ENCODE results near the gene FGFRL1.

The FGFRL1 gene

DNA sequence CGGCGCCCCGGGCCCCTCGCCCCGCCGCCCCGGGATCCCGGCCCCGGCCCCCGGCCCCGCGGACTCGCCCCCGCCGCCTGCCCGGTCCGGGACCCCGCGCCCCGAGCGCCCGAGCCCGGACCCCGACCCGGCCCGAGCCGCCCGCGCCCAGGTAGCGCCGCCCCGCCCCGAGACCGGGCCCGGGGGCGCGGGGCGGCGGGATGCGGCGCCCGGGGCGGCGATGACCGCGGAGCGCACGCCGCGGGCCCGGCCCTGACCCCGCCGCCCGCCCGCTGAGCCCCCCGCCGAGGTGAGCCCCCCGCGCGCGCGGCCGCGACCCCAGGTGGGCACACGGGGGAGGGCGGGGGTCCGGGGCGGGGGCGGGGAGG is 224 bp downstream of the FGFRL1 start:
- no peak overlapping the region for H3K4me3 ChIP-seq (ENCODE audit: low read depth, low read length)
- no peak for TF ChIP-seq MYC (IDR thresholded peaks at IDR 0.05; ENCODE audit: low read depth, low read length)
- TF ChIP-seq, protein P1, sequence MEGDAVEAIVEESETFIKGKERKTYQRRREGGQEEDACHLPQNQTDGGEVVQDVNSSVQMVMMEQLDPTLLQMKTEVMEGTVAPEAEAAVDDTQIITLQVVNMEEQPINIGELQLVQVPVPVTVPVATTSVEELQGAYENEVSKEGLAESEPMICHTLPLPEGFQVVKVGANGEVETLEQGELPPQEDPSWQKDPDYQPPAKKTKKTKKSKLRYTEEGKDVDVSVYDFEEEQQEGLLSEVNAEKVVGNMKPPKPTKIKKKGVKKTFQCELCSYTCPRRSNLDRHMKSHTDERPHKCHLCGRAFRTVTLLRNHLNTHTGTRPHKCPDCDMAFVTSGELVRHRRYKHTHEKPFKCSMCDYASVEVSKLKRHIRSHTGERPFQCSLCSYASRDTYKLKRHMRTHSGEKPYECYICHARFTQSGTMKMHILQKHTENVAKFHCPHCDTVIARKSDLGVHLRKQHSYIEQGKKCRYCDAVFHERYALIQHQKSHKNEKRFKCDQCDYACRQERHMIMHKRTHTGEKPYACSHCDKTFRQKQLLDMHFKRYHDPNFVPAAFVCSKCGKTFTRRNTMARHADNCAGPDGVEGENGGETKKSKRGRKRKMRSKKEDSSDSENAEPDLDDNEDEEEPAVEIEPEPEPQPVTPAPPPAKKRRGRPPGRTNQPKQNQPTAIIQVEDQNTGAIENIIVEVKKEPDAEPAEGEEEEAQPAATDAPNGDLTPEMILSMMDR (IDR thresholded peaks at IDR 0.05; ENCODE audit: low read depth, low read length), result no peak
- TF ChIP-seq, protein P2, sequence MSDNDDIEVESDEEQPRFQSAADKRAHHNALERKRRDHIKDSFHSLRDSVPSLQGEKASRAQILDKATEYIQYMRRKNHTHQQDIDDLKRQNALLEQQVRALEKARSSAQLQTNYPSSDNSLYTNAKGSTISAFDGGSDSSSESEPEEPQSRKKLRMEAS (IDR thresholded peaks at IDR 0.05; ENCODE audit: low read depth, low read length), result no peak
- TF ChIP-seq POLR2A (IDR thresholded peaks at IDR 0.05; ENCODE audit: extremely low read depth, insufficient read length), result no peak
- no peak for DNase-seq (ENCODE audit: low read depth)

DNA sequence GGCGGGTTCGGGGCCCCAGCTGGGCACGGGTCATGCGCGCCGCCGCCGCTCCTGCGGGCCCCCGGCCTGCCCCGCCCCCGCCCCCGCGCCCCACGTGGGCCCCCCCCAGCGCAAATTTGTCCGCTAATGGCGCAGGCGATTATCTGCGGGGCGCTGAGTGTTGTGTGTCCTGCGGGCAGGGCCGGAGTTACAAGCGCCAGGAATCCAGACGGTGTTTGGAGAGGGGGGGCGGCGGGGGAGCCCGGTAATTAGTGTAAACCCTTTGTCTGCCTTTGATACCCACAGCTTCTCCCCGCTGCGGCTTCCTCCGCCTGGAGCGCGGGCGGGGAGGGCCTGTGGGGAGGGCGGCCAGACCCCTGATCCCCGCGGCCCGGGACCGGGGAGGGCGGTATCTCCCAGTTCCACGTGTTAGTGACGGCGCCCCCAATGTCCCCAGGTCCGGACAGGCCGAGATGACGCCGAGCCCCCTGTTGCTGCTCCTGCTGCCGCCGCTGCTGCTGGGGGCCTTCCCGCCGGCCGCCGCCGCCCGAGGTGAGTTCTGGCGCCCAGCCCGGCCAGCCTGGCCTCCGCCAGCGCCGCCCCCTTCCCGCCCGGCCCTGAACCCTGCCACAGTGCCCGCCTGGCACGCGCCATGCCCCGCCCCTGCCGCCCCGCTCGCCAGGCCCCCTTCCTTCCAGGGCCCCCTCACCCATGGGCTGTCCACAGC is 761 bp downstream of the FGFRL1 start:
- H3K4me3 ChIP-seq (ENCODE audit: low read depth, low read length), result peak overlapping the region; percentile 48
- TF ChIP-seq POLR2A (IDR thresholded peaks at IDR 0.05; ENCODE audit: extremely low read depth, insufficient read length) (no peak), MYC (IDR thresholded peaks at IDR 0.05; ENCODE audit: low read depth, low read length) (no peak)
- TF ChIP-seq, protein P2 (IDR thresholded peaks at IDR 0.05; ENCODE audit: low read depth, low read length), result no peak
- TF ChIP-seq, protein P1 (IDR thresholded peaks at IDR 0.05; ENCODE audit: low read depth, low read length), result no peak
- peak; percentile 67 for DNase-seq (ENCODE audit: low read depth)

DNA sequence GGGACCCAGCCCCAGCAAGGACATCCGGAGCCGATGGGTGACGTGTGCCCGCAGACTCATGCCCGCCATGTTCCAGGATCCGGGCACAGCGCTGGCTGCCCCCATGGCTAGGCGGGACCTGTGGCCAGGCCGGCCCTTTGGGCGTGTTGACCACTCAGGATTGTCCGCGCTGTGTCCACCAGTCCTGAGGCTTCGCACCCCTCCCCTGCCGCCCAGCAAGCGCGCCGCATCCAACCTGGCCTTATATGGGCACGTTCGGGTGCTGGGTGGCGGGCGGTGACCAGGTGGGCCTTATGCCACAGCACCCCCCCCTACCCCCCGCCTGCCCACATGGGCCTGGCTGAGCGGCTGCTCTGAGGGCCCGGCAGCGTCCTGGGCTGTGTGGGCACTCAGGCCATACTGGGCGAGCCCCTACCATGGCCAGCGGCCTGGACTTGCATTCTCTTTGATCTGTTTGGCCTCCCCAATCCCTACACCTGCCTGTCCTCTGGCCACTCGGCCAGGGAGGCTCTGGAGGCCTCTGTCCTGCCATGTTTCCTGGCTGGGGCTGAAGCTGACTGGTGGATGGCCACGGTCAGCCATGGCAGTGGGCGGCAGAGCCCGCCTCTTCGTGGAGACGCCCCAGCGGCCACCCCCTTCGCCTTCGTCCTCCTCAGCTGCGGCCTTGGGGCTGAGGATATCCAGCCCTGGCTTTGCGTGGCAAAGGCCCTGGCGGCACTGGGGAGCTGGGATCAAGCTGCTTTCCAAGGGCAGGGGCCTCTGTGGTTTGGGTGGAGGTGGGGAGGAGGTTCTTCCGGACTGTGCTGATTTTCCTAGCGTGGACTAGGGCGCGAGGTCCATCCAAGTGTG is 2.0 kb downstream of the FGFRL1 start:
- no peak overlapping the region for H3K4me3 ChIP-seq (ENCODE audit: low read depth, low read length)
- DNase-seq (ENCODE audit: low read depth), result no peak
- TF ChIP-seq, protein P1 (IDR thresholded peaks at IDR 0.05; ENCODE audit: low read depth, low read length), result no peak
- TF ChIP-seq POLR2A (IDR thresholded peaks at IDR 0.05; ENCODE audit: extremely low read depth, insufficient read length) (no peak), MYC (IDR thresholded peaks at IDR 0.05; ENCODE audit: low read depth, low read length) (no peak)
- TF ChIP-seq, protein P2 (IDR thresholded peaks at IDR 0.05; ENCODE audit: low read depth, low read length), result no peak

DNA sequence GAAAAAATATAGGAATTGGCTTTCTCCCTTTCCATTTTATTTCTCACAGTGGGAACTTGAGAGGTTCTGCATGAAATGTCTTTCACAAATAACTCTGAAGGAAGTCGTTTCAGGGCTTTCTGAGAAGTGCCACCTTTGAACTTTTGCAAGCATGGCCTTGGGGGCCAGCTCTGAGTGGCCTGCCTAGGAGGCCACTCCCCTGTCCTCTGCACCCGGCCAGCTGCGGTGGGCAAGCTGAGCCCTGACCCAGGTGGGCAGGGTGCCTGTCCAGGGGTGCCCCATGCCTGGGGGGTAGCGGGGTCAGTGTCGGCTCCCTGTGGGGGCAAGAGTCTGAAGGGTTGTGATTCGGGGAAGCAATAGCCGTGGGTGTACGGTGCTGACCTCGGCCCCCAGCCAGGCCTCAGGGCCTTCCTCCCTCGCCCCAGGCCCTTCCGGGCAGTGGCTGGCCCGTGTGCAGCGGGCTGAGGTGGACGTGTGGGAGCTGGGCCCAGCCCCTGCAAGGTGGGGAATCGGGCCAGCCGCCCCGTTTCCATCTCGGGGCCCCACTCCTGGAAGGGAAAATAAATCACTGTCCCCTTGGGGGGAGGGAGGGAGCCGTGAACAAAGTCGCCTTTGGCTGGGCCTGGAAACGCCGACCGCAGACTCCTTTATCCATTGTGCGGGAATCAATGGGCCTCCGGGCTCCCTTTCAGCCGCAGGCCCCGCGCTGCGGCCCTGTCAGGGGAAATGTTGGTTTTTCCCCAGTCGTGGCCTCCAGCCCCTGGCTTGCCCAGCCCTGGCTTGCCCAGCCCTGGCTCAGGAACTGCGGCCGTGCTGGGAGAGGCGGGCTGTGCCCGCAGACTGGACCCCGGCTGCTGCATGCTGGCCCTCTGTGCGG is 3.1 kb downstream of the FGFRL1 start:
- TF ChIP-seq POLR2A (IDR thresholded peaks at IDR 0.05; ENCODE audit: extremely low read depth, insufficient read length), result no peak
- TF ChIP-seq, protein P2 (IDR thresholded peaks at IDR 0.05; ENCODE audit: low read depth, low read length), result no peak
- TF ChIP-seq, protein P1 (IDR thresholded peaks at IDR 0.05; ENCODE audit: low read depth, low read length), result no peak
- TF ChIP-seq MYC (IDR thresholded peaks at IDR 0.05; ENCODE audit: low read depth, low read length), result no peak
- H3K4me3 ChIP-seq (ENCODE audit: low read depth, low read length), result no peak overlapping the region
- DNase-seq (ENCODE audit: low read depth), result no peak

DNA sequence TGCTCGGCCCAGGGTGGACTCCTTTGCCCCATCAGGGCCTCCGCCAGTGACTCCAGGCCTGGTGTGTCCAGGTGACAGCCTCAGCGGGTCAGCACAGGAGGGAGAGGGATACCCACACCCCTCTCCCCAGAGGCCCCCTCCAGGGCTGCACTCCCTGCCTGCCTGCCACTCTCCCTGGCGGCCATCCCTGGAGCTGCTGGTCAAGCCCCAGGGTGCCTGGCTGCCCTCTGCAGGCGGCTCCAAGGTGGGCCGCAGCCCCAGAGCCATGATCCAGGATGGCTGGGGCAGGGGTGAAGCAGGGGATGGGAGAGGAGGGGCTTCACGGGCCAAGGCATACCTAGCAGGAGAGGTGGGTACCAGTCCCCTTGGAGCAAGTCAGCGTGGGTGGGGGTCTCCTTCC is 3.8 kb downstream of the FGFRL1 start:
- TF ChIP-seq POLR2A (IDR thresholded peaks at IDR 0.05; ENCODE audit: extremely low read depth, insufficient read length) (no peak), MYC (IDR thresholded peaks at IDR 0.05; ENCODE audit: low read depth, low read length) (no peak)
- TF ChIP-seq, protein P2 (IDR thresholded peaks at IDR 0.05; ENCODE audit: low read depth, low read length), result no peak
- TF ChIP-seq, protein P1 (IDR thresholded peaks at IDR 0.05; ENCODE audit: low read depth, low read length), result no peak
- H3K4me3 ChIP-seq (ENCODE audit: low read depth, low read length), result no peak overlapping the region
- no peak for DNase-seq (ENCODE audit: low read depth)

All from NB4 (cell line).